HepG2 (cell line): ENCODE results near the gene WDR86. TPM values are rescaled to one million over a fixed set of nuclear protein-coding genes. Genes with fewer than 3 reads are reported as not detected.

Experiments
- ATAC-seq: fragments of 200-7000 bp; cut with Tn5 transposase; 3 replicates; pipeline ENCODE4 v1.9.1; 2020; ENCODE audit warnings: mild to moderate bottlenecking, moderate library complexity
- BruUV-seq: library from RNA; stranded (reverse); fragments of 400-500 nt; replicated peaks from 2 replicates; lab custom pipeline; 2021; lab: Mats Ljungman, UMichigan
- CTCF ChIA-PET: fragments of 300-600 bp; formaldehyde crosslinking; extraction: SDS; loops from one replicate; lab custom pipeline; 2021; ENCODE audit warnings: low total read pairs, inconsistent platforms, low intra/inter-chr PET ratio; lab: Yijun Ruan, JAX
- POLR2A ChIA-PET: fragments of 350-600 bp; sonication (Branson Sonifier 250); formaldehyde crosslinking; loops from one replicate; lab custom pipeline; 2020; ENCODE audit warnings: antibody characterized with exemption, inconsistent platforms; lab: Yijun Ruan, JAX
- DNase-seq: peaks from one replicate; pipeline ENCODE4 v3.0.0-alpha.2; 2015; ENCODE audit warnings: low spot score
- FAIRE-seq: peaks from 3 replicates; lab custom pipeline; 2011; peaks lifted over from hg19 to GRCh38; lab: Jason Lieb, UNC
- H2AFZ ChIP-seq: one replicate; pipeline ENCODE4 v1.6.1; 2011; ENCODE audit warnings: low read length, inconsistent platforms
- H3K27ac ChIP-seq: fragments of 300-600 bp; 3 replicates; pipeline ENCODE4 v1.8.0; 2011; ENCODE audit warnings: mixed run types, mild to moderate bottlenecking, mixed read lengths, low read length, inconsistent platforms; ENCODE audit not compliant: insufficient read depth; ENCODE audit errors: extremely low read length
- H3K27me3 ChIP-seq, 2 experiments: fragments of 200-600 bp in 1 of 2; 2 replicates in 1 of 2; 3 replicates in 1 of 2; pipeline versions ENCODE4 v1.6.0 to v1.8.0; 2011; ENCODE audit warnings: low read length in 2 of 2, mild to moderate bottlenecking in 2 of 2, moderate library complexity in 2 of 2, inconsistent platforms in 1 of 2; ENCODE audit not compliant: insufficient read depth in 2 of 2, control insufficient read depth in 1 of 2
- H3K36me3 ChIP-seq, 2 experiments: fragments of 200-600 bp in 1 of 2; replicated peaks in 1 of 2; 2 replicates in 1 of 2; 3 replicates in 1 of 2; pipeline versions ENCODE4 v1.5.1 to v1.8.0; 2011; ENCODE audit warnings: low read length in 2 of 2, inconsistent platforms in 1 of 2; ENCODE audit not compliant: insufficient read depth in 2 of 2, control insufficient read depth in 1 of 2
- H3K4me1 ChIP-seq: 2 replicates; pipeline ENCODE4 v1.5.1; 2012; ENCODE audit warnings: low read length, inconsistent platforms; ENCODE audit not compliant: insufficient read depth
- H3K4me2 ChIP-seq: 2 replicates; pipeline ENCODE4 v1.6.0; 2011; ENCODE audit warnings: low read depth, low read length, inconsistent platforms
- H3K4me3 ChIP-seq, 3 experiments: fragments of 200-600 bp in 1 of 3; sonication (generic), shearing (Covaris generic) in 1 of 3; replicated peaks in 1 of 3; 2 replicates each; pipeline ENCODE4 v1.5.1; 2011 to 2016; ENCODE audit warnings: low read length in 3 of 3, inconsistent platforms in 2 of 3, low read depth in 2 of 3, mild to moderate bottlenecking in 2 of 3, control low read depth in 1 of 3, mixed read lengths in 1 of 3; ENCODE audit not compliant: insufficient read depth in 1 of 3
- H3K79me2 ChIP-seq: one replicate; pipeline ENCODE4 v1.6.1; 2011; ENCODE audit warnings: low read length, inconsistent platforms; ENCODE audit not compliant: insufficient read depth
- H3K9ac ChIP-seq: 2 replicates; pipeline ENCODE4 v1.6.0; 2011; ENCODE audit warnings: mild to moderate bottlenecking, low read depth, low read length, inconsistent platforms; ENCODE audit not compliant: insufficient read depth
- H3K9me3 ChIP-seq: 2 replicates; pipeline ENCODE4 v1.5.1; 2012; ENCODE audit warnings: mild to moderate bottlenecking, low read length
- H4K20me1 ChIP-seq: 2 replicates; pipeline ENCODE4 v1.6.0; 2011; ENCODE audit warnings: inconsistent platforms, mild to moderate bottlenecking, low read length, moderate library complexity; ENCODE audit not compliant: insufficient read depth
- AKAP8 ChIP-seq: sonication (generic); formaldehyde crosslinking; IDR thresholded peaks from 2 replicates; pipeline ENCODE4 v1.5.1; 2020; ENCODE audit warnings: mild to moderate bottlenecking, missing genetic modification reagents
- ATRX ChIP-seq: sonication (generic); formaldehyde crosslinking; IDR thresholded peaks from 2 replicates; pipeline ENCODE4 v1.4.0; 2020; ENCODE audit warnings: missing genetic modification reagents, borderline replicate concordance
- DPF2 ChIP-seq: sonication (generic); formaldehyde crosslinking; IDR thresholded peaks from 2 replicates; pipeline ENCODE4 v1.4.0; 2020; ENCODE audit warnings: mild to moderate bottlenecking, low read depth, missing genetic modification reagents, borderline replicate concordance
- GABPA ChIP-seq, 2 experiments: IDR thresholded peaks; 2 replicates each; pipeline ENCODE4 v1.6.1; 2011 to 2016; ENCODE audit warnings: low read depth in 2 of 2, low read length in 1 of 2, missing biosample characterization in 1 of 2, missing genetic modification characterization in 1 of 2
- HOXD1 ChIP-seq: sonication (generic); formaldehyde crosslinking; IDR thresholded peaks from 2 replicates; pipeline ENCODE4 v1.5.0; 2020; ENCODE audit warnings: missing genetic modification reagents
- MAZ ChIP-seq, 2 experiments: sonication (generic) in 1 of 2; formaldehyde crosslinking in 1 of 2; IDR thresholded peaks; 2 replicates each; pipeline versions ENCODE4 v1.5.0 to v1.6.1; 2012 to 2020; ENCODE audit warnings: low read depth in 2 of 2, mild to moderate bottlenecking in 2 of 2, borderline replicate concordance in 1 of 2, improper control_type of control experiment in 1 of 2, low read length in 1 of 2, missing genetic modification reagents in 1 of 2, moderate library complexity in 1 of 2
- ONECUT2 ChIP-seq: sonication (generic); formaldehyde crosslinking; IDR thresholded peaks from 2 replicates; pipeline ENCODE4 v1.4.0; 2020; ENCODE audit warnings: missing genetic modification reagents
- SOX13 ChIP-seq, 3 experiments: fragments of 450-650 bp in 1 of 3; sonication (generic) in 1 of 3; formaldehyde crosslinking in 1 of 3; IDR thresholded peaks in 2 of 3; conservative IDR thresholded peaks in 1 of 3; 2 replicates each; pipeline versions ENCODE4 v1.5.0 to v1.6.1; 2016 to 2020; ENCODE audit warnings: antibody characterized with exemption in 1 of 3, mild to moderate bottlenecking in 1 of 3, missing compliant biosample characterization in 1 of 3, missing genetic modification reagents in 1 of 3, moderate library complexity in 1 of 3
- TP53 ChIP-seq: sonication (generic); formaldehyde crosslinking; conservative IDR thresholded peaks from 2 replicates; pipeline ENCODE4 v1.4.0; 2020; ENCODE audit warnings: missing genetic modification reagents
- ZBTB38 ChIP-seq: sonication (generic); formaldehyde crosslinking; IDR thresholded peaks from 2 replicates; pipeline ENCODE4 v1.5.1; 2020; ENCODE audit warnings: mild to moderate bottlenecking, missing genetic modification reagents
- ZNF20 ChIP-seq: sonication (generic); formaldehyde crosslinking; IDR thresholded peaks from 2 replicates; pipeline ENCODE4 v1.4.0; 2020; ENCODE audit warnings: mild to moderate bottlenecking, moderate library complexity, missing genetic modification reagents
- ZNF232 ChIP-seq: sonication (generic); formaldehyde crosslinking; IDR thresholded peaks from 2 replicates; pipeline ENCODE4 v1.4.0; 2020; ENCODE audit warnings: missing genetic modification reagents, borderline replicate concordance
- ZNF350 ChIP-seq: sonication (generic); formaldehyde crosslinking; IDR thresholded peaks from 2 replicates; pipeline ENCODE4 v1.4.0; 2020; ENCODE audit warnings: mild to moderate bottlenecking, low read depth, missing genetic modification reagents, borderline replicate concordance
- ZNF446 ChIP-seq: sonication (generic); formaldehyde crosslinking; IDR thresholded peaks from 2 replicates; pipeline ENCODE4 v1.5.0; 2020; ENCODE audit warnings: mild to moderate bottlenecking, missing genetic modification reagents
- ZNF605 ChIP-seq: sonication (generic); formaldehyde crosslinking; IDR thresholded peaks from 2 replicates; pipeline ENCODE4 v1.8.0; 2022; ENCODE audit warnings: mild to moderate bottlenecking, missing genetic modification reagents
- ZNF749 ChIP-seq: sonication (generic); formaldehyde crosslinking; IDR thresholded peaks from 2 replicates; pipeline ENCODE4 v1.8.0; 2022; ENCODE audit warnings: mild to moderate bottlenecking, missing genetic modification reagents, moderate library complexity, borderline replicate concordance
- WGBS: methylation state at CpG from one replicate; pipeline ENCODE4 v1.1.6; 2017; ENCODE audit warnings: low lambda C conversion rate; 5-methylcytosine and 5-hydroxymethylcytosine counted together
- in situ Hi-C: cut with HindIII; loops from 2 replicates; pipeline ENCODE4 v1.10.0; 2017; ENCODE audit warnings: low pct_unique_long_range_greater_than_20kb; ENCODE audit not compliant: extremely low pct_ligation_motif_present
- intact Hi-C: fragments of 100-400 bp; cut with micrococcal nuclease; formaldehyde crosslinking; loops from one replicate; pipeline ENCODE4 v1.10.0; 2022; ENCODE audit not compliant: unreplicated experiment
- polyA plus RNA-seq, 8 experiments: library from polyadenylated mRNA; depleted of rRNA in 3 of 8; stranded (reverse) in 7 of 8; unstranded in 1 of 8; fragments of >200 nt; fragmentation: Illumina TruSeq in 4 of 8; extraction: Trizol in 4 of 8; gene quantifications; 2 replicates each; pipeline versions ENCODE4 v1.2.1 to v1.2.3, GENCODE V29; 2011 to 2016; ENCODE audit warnings: low read depth in 4 of 8, missing spikeins in 1 of 8, mixed read lengths in 1 of 8; ENCODE audit not compliant: insufficient read depth in 1 of 8
- total RNA-seq, 5 experiments: library from RNA; depleted of rRNA; stranded (reverse); fragments of >200 nt; fragmentation: Illumina TruSeq; extraction: Trizol; gene quantifications; 2 replicates each; pipeline ENCODE4 v1.2.3, GENCODE V29; 2016; ENCODE audit warnings: low read depth in 1 of 5
- TF ChIP-seq, protein P1 (sequence below): sonication (generic); formaldehyde crosslinking; IDR thresholded peaks from 2 replicates; pipeline ENCODE4 v1.8.0; 2022; ENCODE audit warnings: low read depth, missing genetic modification reagents
- TF ChIP-seq, protein P2 (sequence below): IDR thresholded peaks from 2 replicates; pipeline ENCODE4 v1.6.1; 2012; ENCODE audit warnings: inconsistent platforms
- TF ChIP-seq, protein P3 (sequence below): sonication (generic); formaldehyde crosslinking; IDR thresholded peaks from 2 replicates; pipeline ENCODE4 v1.4.0; 2020; ENCODE audit warnings: mild to moderate bottlenecking, missing genetic modification reagents
- TF ChIP-seq, protein P4 (sequence below): IDR thresholded peaks from 2 replicates; pipeline ENCODE4 v1.6.1; 2016; ENCODE audit warnings: mild to moderate bottlenecking, missing biosample characterization, missing genetic modification reagents

The WDR86 gene
- total and polyA plus RNA-seq, 2 of the 13 experiments (the other 11 are each of a cell fraction or from before 2014, with no cell fraction given), result 0.11 to 2.9 TPM

DNA sequence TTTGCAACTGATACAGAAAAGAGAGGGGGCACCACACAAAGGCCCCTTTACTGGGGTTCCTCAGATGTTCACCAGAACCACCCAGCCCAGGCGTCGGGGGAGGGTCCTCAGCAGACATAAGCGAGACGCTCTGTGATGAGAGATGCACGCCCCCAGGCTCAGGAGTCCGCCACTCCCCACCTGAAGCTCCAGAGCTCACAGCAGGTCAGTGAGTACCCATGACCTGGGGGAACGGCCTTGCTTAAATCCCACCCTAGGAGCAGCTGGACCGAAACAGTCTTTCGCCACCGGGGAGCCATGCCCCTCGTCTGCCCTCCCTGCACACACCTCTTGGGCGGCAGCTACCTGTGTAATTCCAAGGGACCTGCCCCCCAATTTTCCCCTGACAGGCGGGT lies 27.3 kb upstream of the WDR86 start (continued):
- TF ChIP-seq ZNF605 (no peak), HOXD1 (no peak), ZNF350 (CRISPR knock-in tag) (no peak), ZNF232 (CRISPR knock-in tag) (no peak), MAZ (IDR thresholded peaks at IDR 0.05; ENCODE audit: borderline replicate concordance, low read depth, low read length) (no peak), MAZ (CRISPR knock-in tag; IDR thresholded peaks at IDR 0.05; ENCODE audit: low read depth) (no peak), TP53 (CRISPR knock-in tag) (no peak), ZNF446 (CRISPR knock-in tag) (no peak), ZNF749 (CRISPR knock-in tag) (no peak), AKAP8 (CRISPR knock-in tag) (no peak)
- TF ChIP-seq, protein P1, sequence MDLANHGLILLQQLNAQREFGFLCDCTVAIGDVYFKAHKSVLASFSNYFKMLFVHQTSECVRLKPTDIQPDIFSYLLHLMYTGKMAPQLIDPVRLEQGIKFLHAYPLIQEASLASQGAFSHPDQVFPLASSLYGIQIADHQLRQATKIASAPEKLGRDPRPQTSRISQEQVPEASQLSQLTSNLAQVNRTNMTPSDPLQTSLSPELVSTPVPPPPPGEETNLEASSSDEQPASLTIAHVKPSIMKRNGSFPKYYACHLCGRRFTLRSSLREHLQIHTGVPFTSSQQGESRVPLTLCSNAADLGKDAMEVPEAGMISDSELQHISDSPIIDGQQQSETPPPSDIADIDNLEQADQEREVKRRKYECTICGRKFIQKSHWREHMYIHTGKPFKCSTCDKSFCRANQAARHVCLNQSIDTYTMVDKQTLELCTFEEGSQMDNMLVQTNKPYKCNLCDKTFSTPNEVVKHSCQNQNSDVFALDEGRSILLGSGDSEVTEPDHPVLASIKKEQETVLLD (CRISPR knock-in tag), result no peak
- TF ChIP-seq, all 625 proteins: peak for 0

DNA sequence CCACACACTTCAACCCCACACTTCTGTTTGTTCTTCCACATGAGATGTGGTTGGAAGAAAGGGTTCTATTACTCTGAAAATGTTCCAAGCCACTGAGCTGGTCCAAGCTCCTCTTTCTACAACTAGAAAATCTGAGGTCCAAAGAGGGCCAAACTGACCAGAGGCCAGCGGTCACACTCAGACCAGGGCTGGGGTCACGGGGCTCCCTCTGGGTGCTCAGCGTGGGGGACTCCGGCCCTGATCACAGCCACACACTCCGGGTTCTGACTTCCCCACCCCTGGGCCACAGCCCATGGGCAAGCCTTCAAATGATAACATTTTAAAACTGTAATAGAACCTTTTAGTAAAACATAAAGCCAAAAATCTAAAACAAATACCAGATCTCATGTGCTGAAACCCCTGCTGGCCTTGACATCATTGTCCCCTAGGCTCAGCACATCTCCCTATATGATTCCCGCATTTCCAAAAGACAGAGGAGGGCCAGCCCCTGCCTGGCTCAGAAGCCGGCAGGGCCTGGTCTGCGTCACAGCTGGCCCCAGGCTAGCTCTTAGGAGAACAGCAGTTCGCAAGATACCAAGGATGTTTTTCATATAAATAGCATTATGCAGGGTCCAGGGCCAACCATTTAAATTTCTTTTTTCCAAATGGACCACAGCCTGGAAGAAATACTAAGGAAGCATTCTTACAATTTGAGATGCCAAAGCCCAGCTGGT lies 26.8 kb upstream of the WDR86 start:
- H3K79me2 ChIP-seq, result no peaks in the 10 kb centered on the region
- intact Hi-C loops, result no loop called here
- FAIRE-seq (no peak), DNase-seq (no peak), ATAC-seq (no peak)
- peaks cover 19 to 80% of the 10 kb centered on the region in 2 experiments for H3K27me3 ChIP-seq
- H3K9ac ChIP-seq, result no peak overlapping the region
- no peaks in the 10 kb centered on the region for H3K9me3 ChIP-seq
- H3K27ac ChIP-seq, result no peak overlapping the region
- no peaks in the 10 kb centered on the region for H3K4me1 ChIP-seq
- BruUV-seq, result no TSS peak
- 44% methylated on average over 9 of the region's 9 CpGs for WGBS
- no peak overlapping the region for H3K4me3 ChIP-seq
- H3K4me2 ChIP-seq, result no peak overlapping the region
- in situ Hi-C loops, result no loop called here
- POLR2A ChIA-PET, result no interaction called here
- no peaks in the 10 kb centered on the region for H4K20me1 ChIP-seq
- CTCF ChIA-PET, result no interaction called here
- H3K36me3 ChIP-seq, result no peaks in the 10 kb centered on the region
- H2AFZ ChIP-seq, result no peak overlapping the region
- TF ChIP-seq ATRX, result no peak
- TF ChIP-seq ZBTB38, result no peak
- no peak for TF ChIP-seq ONECUT2 (CRISPR knock-in tag)
- TF ChIP-seq, protein P2, sequence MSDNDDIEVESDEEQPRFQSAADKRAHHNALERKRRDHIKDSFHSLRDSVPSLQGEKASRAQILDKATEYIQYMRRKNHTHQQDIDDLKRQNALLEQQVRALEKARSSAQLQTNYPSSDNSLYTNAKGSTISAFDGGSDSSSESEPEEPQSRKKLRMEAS, result no peak
- TF ChIP-seq, protein P3, sequence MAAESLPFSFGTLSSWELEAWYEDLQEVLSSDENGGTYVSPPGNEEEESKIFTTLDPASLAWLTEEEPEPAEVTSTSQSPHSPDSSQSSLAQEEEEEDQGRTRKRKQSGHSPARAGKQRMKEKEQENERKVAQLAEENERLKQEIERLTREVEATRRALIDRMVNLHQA, result no peak
- TF ChIP-seq DPF2, result no peak
- TF ChIP-seq SOX13 (IDR thresholded peaks at IDR 0.05), result no peak
- TF ChIP-seq SOX13 (CRISPR knock-in tag; conservative IDR thresholded peaks at IDR 0.05 in 1 of 2, IDR thresholded peaks at IDR 0.05 in 1 of 2), result no peak
- no peak for TF ChIP-seq GABPA (IDR thresholded peaks at IDR 0.05; ENCODE audit: low read depth, low read length)
- no peak for TF ChIP-seq GABPA (CRISPR knock-in tag; IDR thresholded peaks at IDR 0.05; ENCODE audit: low read depth)
- TF ChIP-seq, protein P4, sequence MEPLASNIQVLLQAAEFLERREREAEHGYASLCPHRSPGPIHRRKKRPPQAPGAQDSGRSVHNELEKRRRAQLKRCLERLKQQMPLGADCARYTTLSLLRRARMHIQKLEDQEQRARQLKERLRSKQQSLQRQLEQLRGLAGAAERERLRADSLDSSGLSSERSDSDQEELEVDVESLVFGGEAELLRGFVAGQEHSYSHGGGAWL (CRISPR knock-in tag), result no peak
- no peak for TF ChIP-seq ZNF20 (CRISPR knock-in tag)
